Neural progenitor cell (in vitro differentiated cells): ENCODE data around the gene CACUL1. TPM values are rescaled to one million over a fixed set of nuclear protein-coding genes. Genes with fewer than 3 reads are reported as not detected.

Experiments used
- DNase-seq: peaks from one replicate; pipeline ENCODE4 v3.0.0-alpha.2; 2016; ENCODE audit warnings: low spot score
- H2AFZ ChIP-seq: fragments of 200-600 bp; sonication (generic); replicated peaks from 2 replicates; pipeline ENCODE4 v1.6.1; 2016; ENCODE audit warnings: antibody characterized with exemption
- H3F3A ChIP-seq: fragments of 200-600 bp; sonication (generic); 2 replicates; pipeline ENCODE4 v1.6.1; 2016; ENCODE audit warnings: antibody characterized with exemption, low read depth
- H3K27ac ChIP-seq: fragments of 200-600 bp; sonication (generic); 2 replicates; pipeline ENCODE4 v1.5.1; 2016; ENCODE audit warnings: mild to moderate bottlenecking
- H3K27me3 ChIP-seq: fragments of 200-600 bp; sonication (generic); 2 replicates; pipeline ENCODE4 v1.6.1; 2016; ENCODE audit warnings: mild to moderate bottlenecking, moderate library complexity
- H3K36me3 ChIP-seq: fragments of 200-600 bp; sonication (generic); 2 replicates; pipeline ENCODE4 v1.5.1; 2016
- H3K4me1 ChIP-seq: fragments of 200-600 bp; sonication (generic); 2 replicates; pipeline ENCODE4 v1.6.1; 2016; ENCODE audit warnings: mixed run types
- H3K4me2 ChIP-seq: fragments of 200-600 bp; sonication (generic); 2 replicates; pipeline ENCODE4 v1.6.1; 2016
- H3K4me3 ChIP-seq: fragments of 200-600 bp; sonication (generic); 2 replicates; pipeline ENCODE4 v1.5.1; 2016
- H3K79me2 ChIP-seq: fragments of 200-600 bp; sonication (generic); 2 replicates; pipeline ENCODE4 v1.6.1; 2016; ENCODE audit warnings: low read depth
- H3K9ac ChIP-seq: fragments of 200-600 bp; sonication (generic); 2 replicates; pipeline ENCODE4 v1.6.1; 2016
- H3K9me3 ChIP-seq: fragments of 200-600 bp; sonication (generic); 2 replicates; pipeline ENCODE4 v1.5.1; 2016; ENCODE audit warnings: low read depth
- H4K20me1 ChIP-seq: fragments of 200-600 bp; sonication (generic); 2 replicates; pipeline ENCODE4 v1.6.1; 2016; ENCODE audit warnings: low read depth
- H3K27ac Mint-ChIP-seq: 3 replicates; pipeline ENCODE4 v1.8.0; 2021; ENCODE audit warnings: mixed read lengths
- H3K27me3 Mint-ChIP-seq: 2 replicates; pipeline ENCODE4 v1.8.0; 2022; ENCODE audit warnings: low read depth, mild to moderate bottlenecking, inconsistent platforms, moderate library complexity, mixed read lengths; ENCODE audit not compliant: insufficient read depth
- H3K36me3 Mint-ChIP-seq: 3 replicates; pipeline ENCODE4 v1.8.0; 2021; ENCODE audit warnings: mixed read lengths
- H3K4me1 Mint-ChIP-seq: 3 replicates; pipeline ENCODE4 v1.8.0; 2021; ENCODE audit warnings: mixed read lengths
- H3K4me3 Mint-ChIP-seq: 3 replicates; pipeline ENCODE4 v1.8.0; 2021; ENCODE audit warnings: mild to moderate bottlenecking, moderate library complexity, mixed read lengths
- H3K9me3 Mint-ChIP-seq: 3 replicates; pipeline ENCODE4 v1.8.0; 2020; ENCODE audit warnings: mixed read lengths
- EZH2 ChIP-seq: fragments of 200-600 bp; sonication (generic); IDR thresholded peaks from 2 replicates; pipeline ENCODE4 v1.6.1; 2017; ENCODE audit warnings: antibody characterized with exemption, mild to moderate bottlenecking, moderate library complexity
- EZH2phosphoT487 ChIP-seq: fragments of 200-600 bp; sonication (generic); IDR thresholded peaks from 2 replicates; pipeline ENCODE4 v1.6.1; 2017; ENCODE audit warnings: antibody characterized with exemption
- total RNA-seq: library from RNA; depleted of rRNA; stranded (reverse); fragments of >200 nt; gene quantifications from 2 replicates; pipeline ENCODE4 v1.2.3, GENCODE V29; 2015; ENCODE audit warnings: low replicate concordance
- TF ChIP-seq, protein P1 (sequence below): fragments of 200-600 bp; sonication (generic); IDR thresholded peaks from 2 replicates; pipeline ENCODE4 v1.5.1; 2017; ENCODE audit warnings: antibody characterized with exemption, mild to moderate bottlenecking

The CACUL1 gene
- total RNA-seq, 1 donor from 2014 or later = 38.8 TPM

DNA sequence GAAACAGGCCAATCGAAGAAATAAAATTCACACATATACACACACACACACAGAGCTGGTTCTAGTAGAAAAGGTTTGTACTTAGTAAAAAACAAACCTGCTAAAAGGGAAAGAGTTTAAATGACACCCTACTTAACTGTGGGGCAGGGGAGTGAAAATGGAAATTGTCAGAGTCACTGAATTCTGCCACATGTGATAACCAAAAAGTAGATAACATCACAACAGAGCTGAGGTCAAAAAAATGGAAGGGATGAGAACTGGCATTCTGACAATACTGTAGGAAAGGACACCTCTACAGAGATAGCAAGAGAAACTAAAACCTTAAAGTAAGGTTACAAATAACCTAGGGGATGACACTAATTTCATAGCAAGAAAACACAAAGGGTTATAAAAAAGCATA is 74.6 kb downstream of the CACUL1 start:
- Histone ChIP-seq H3K4me1 (no peaks in the 10 kb centered on the region), H3K79me2 (no peaks in the 10 kb centered on the region), H3K9me3 (no peaks in the 10 kb centered on the region), H3K9ac (no peak overlapping the region), H3K27ac (no peak overlapping the region), H2AFZ (no peak overlapping the region), H3K4me2 (no peak overlapping the region), H3F3A (no peaks in the 10 kb centered on the region), H3K4me3 (no peak overlapping the region), H3K36me3 (peaks cover 7% of the 10 kb centered on the region), H3K27me3 (no peaks in the 10 kb centered on the region), H4K20me1 (no peaks in the 10 kb centered on the region)
- no peaks in the 10 kb centered on the region for H3K4me1 Mint-ChIP-seq
- H3K27me3 Mint-ChIP-seq = no peaks in the 10 kb centered on the region
- TF ChIP-seq, protein P1, sequence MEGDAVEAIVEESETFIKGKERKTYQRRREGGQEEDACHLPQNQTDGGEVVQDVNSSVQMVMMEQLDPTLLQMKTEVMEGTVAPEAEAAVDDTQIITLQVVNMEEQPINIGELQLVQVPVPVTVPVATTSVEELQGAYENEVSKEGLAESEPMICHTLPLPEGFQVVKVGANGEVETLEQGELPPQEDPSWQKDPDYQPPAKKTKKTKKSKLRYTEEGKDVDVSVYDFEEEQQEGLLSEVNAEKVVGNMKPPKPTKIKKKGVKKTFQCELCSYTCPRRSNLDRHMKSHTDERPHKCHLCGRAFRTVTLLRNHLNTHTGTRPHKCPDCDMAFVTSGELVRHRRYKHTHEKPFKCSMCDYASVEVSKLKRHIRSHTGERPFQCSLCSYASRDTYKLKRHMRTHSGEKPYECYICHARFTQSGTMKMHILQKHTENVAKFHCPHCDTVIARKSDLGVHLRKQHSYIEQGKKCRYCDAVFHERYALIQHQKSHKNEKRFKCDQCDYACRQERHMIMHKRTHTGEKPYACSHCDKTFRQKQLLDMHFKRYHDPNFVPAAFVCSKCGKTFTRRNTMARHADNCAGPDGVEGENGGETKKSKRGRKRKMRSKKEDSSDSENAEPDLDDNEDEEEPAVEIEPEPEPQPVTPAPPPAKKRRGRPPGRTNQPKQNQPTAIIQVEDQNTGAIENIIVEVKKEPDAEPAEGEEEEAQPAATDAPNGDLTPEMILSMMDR = no peak
- TF ChIP-seq EZH2 (no peak), EZH2phosphoT487 (no peak)
- H3K4me3 Mint-ChIP-seq = no peak overlapping the region
- H3K36me3 Mint-ChIP-seq = peaks cover 12% of the 10 kb centered on the region
- H3K27ac Mint-ChIP-seq = no peak overlapping the region
- H3K9me3 Mint-ChIP-seq = no peaks in the 10 kb centered on the region
- no peak for DNase-seq

DNA sequence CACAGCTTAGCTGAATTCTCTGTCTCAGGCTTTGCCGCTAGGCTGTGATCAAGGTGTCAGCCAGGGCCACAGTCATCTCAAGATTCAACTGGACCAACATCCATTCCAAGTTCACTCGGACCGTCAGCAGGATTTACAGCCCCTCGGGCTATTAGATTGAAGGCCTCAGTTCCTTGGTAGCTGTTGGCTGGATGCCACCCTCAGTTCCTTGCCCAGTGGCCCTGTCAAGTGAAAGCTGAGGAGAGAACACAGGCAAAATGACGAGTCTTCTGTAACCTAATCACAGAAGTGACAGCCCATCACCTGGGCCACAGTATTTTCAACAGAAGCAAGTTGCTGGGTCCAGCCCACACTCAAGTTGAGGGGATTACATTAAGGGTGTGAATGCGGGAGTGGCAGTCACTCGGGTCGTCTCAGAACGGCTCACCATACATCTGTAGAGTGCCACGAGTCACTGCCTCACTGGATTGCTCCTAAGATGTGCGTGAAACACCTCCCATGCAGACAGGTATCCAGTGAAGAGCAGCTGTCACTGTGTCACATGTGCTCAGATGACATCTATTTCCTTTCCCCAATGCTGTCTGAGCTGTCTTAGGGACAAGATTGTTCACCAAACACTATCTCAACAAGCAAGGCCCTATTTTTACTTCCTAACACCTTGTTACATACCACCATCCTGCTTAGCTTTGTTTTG is 80.4 kb downstream of the CACUL1 start:
- H2AFZ ChIP-seq = no peak overlapping the region
- no peaks in the 10 kb centered on the region for H4K20me1 ChIP-seq
- Mint-ChIP-seq H3K9me3 (no peaks in the 10 kb centered on the region), H3K4me1 (peaks cover 16% of the 10 kb centered on the region), H3K27me3 (peaks cover 2% of the 10 kb centered on the region), H3K27ac (no peak overlapping the region), H3K4me3 (no peak overlapping the region), H3K36me3 (peaks cover 10% of the 10 kb centered on the region)
- no peaks in the 10 kb centered on the region for H3K36me3 ChIP-seq
- H3K4me2 ChIP-seq = no peak overlapping the region
- TF ChIP-seq EZH2 = no peak
- no peak for TF ChIP-seq EZH2phosphoT487
- TF ChIP-seq, protein P1 = no peak
- H3K4me1 ChIP-seq = peaks cover 12% of the 10 kb centered on the region
- DNase-seq = no peak
- H3K4me3 ChIP-seq = no peak overlapping the region
- H3K9ac ChIP-seq = no peak overlapping the region
- no peaks in the 10 kb centered on the region for H3K27me3 ChIP-seq
- no peaks in the 10 kb centered on the region for H3K79me2 ChIP-seq
- H3K9me3 ChIP-seq = no peaks in the 10 kb centered on the region
- no peaks in the 10 kb centered on the region for H3F3A ChIP-seq
- no peak overlapping the region for H3K27ac ChIP-seq

DNA sequence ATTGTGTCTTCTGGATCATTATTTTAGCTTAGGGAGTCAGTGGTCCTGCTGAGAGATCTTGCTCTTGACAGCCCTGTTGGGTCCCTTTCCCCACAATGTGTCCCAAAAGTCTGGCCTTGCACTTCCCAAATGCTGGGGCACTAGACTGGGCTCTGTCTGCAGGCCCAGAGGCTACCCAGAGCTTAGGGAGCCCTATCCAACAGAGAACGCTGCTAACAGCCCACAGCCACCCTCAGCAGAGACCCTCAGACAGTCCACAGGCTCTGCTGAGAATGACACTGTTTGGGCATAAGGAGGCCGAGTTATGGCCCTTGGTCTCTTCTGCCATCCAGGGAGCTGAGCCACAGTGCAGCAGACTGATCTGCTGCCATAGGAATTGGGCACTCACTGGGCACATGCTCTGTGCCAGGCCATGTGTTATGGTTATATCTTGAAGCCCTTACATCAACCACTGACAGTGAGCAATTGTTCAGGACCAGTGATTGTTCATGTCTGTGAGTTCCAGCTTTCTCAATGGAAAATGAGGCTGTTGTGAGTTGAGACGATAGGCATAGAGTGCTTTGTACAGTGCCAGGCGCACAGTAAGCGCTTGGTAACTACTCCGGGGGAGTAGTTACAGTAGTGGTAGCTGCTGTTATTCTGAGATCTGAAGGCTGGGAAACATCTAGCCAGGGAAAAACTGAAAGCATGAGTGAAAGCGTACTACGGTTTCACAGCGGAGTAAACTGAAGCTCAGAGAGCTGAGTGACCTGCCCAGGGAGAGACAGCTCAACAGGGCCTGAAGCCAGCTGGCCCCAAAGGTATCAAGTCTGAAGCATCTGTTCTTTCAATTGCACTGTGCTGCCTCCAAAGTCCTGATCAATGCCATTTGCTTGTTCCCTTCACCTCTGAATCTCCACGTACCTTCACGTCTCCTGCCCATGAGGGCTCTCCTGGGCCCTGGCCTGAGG is 81.7 kb downstream of the CACUL1 start:
- Mint-ChIP-seq H3K27ac (peak overlapping the region; percentile 44), H3K4me3 (no peak overlapping the region), H3K36me3 (peaks cover 9% of the 10 kb centered on the region), H3K27me3 (peaks cover 2% of the 10 kb centered on the region), H3K4me1 (peaks cover 24% of the 10 kb centered on the region), H3K9me3 (no peaks in the 10 kb centered on the region)
- Histone ChIP-seq H4K20me1 (no peaks in the 10 kb centered on the region), H3K9ac (no peak overlapping the region), H2AFZ (no peak overlapping the region), H3K27ac (no peak overlapping the region), H3F3A (no peaks in the 10 kb centered on the region), H3K4me3 (no peak overlapping the region), H3K79me2 (no peaks in the 10 kb centered on the region), H3K27me3 (no peaks in the 10 kb centered on the region), H3K4me1 (peaks cover 21% of the 10 kb centered on the region), H3K4me2 (no peak overlapping the region), H3K36me3 (no peaks in the 10 kb centered on the region), H3K9me3 (no peaks in the 10 kb centered on the region)
- TF ChIP-seq, protein P1 = no peak
- TF ChIP-seq EZH2 (no peak), EZH2phosphoT487 (no peak)
- DNase-seq = no peak
